Hepatocyte (in vitro differentiated cells): ENCODE measurements around the gene SLC35G6. TPM values are rescaled to one million over a fixed set of nuclear protein-coding genes. Genes with fewer than 3 reads are reported as not detected.

Experiments used
- DNase-seq: peaks from one replicate; pipeline ENCODE4 v3.0.0-alpha.2; 2016; ENCODE audit warnings: low spot score
- H2AFZ ChIP-seq: fragments of 200-600 bp; sonication (generic); 2 replicates; pipeline ENCODE4 v1.6.0; 2016; ENCODE audit warnings: antibody characterized with exemption, mild to moderate bottlenecking
- H3K27ac ChIP-seq: fragments of 200-600 bp; sonication (generic); 2 replicates; pipeline ENCODE4 v1.5.1; 2016; ENCODE audit warnings: mild to moderate bottlenecking
- H3K27me3 ChIP-seq: fragments of 200-600 bp; sonication (generic); 2 replicates; pipeline ENCODE4 v1.6.1; 2016
- H3K36me3 ChIP-seq: fragments of 200-600 bp; sonication (generic); replicated peaks from 2 replicates; pipeline ENCODE4 v1.5.1; 2016; ENCODE audit warnings: low read depth; ENCODE audit not compliant: insufficient read depth
- H3K4me1 ChIP-seq: fragments of 200-600 bp; sonication (generic); 2 replicates; pipeline ENCODE4 v1.5.1; 2016; ENCODE audit warnings: mild to moderate bottlenecking, moderate library complexity; ENCODE audit not compliant: insufficient read depth
- H3K4me2 ChIP-seq: fragments of 200-600 bp; sonication (generic); 2 replicates; pipeline ENCODE4 v1.6.0; 2016
- H3K4me3 ChIP-seq: fragments of 200-600 bp; sonication (generic); 2 replicates; pipeline ENCODE4 v1.5.1; 2016; ENCODE audit warnings: mild to moderate bottlenecking
- H3K79me2 ChIP-seq: fragments of 200-600 bp; sonication (generic); 2 replicates; pipeline ENCODE4 v1.6.0; 2017; ENCODE audit warnings: mild to moderate bottlenecking
- H3K9me2 ChIP-seq: fragments of 200-600 bp; sonication (generic); replicated peaks from 2 replicates; pipeline ENCODE4 v1.6.0; 2017; ENCODE audit warnings: mild to moderate bottlenecking; ENCODE audit not compliant: insufficient read depth
- H3K9me3 ChIP-seq: fragments of 200-600 bp; sonication (generic); 2 replicates; pipeline ENCODE4 v1.5.1; 2016; ENCODE audit warnings: low read depth, mild to moderate bottlenecking
- H4K20me1 ChIP-seq: fragments of 200-600 bp; sonication (generic); 2 replicates; pipeline ENCODE4 v1.6.0; 2016; ENCODE audit warnings: mild to moderate bottlenecking; ENCODE audit not compliant: insufficient read depth, poor library complexity, severe bottlenecking
- CTCF ChIP-seq: fragments of 200-600 bp; sonication (generic); IDR thresholded peaks from 2 replicates; pipeline ENCODE4 v1.5.1; 2016; ENCODE audit warnings: antibody characterized with exemption, mild to moderate bottlenecking; ENCODE audit not compliant: poor library complexity
- EZH2 ChIP-seq: fragments of 200-600 bp; sonication (generic); IDR thresholded peaks from 2 replicates; pipeline ENCODE4 v1.6.1; 2016; ENCODE audit warnings: antibody characterized with exemption, mild to moderate bottlenecking, borderline replicate concordance
- EZH2phosphoT487 ChIP-seq: fragments of 200-600 bp; sonication (generic); IDR thresholded peaks from one replicate; pipeline ENCODE4 v1.6.1; 2018; ENCODE audit warnings: antibody characterized with exemption, mild to moderate bottlenecking, low read depth, moderate library complexity; ENCODE audit not compliant: unreplicated experiment, severe bottlenecking
- WGBS: methylation state at CpG from one replicate; pipeline ENCODE4 v1.1.6; 2016; ENCODE audit warnings: low lambda C conversion rate; ENCODE audit errors: missing lambda C conversion rate; 5-methylcytosine and 5-hydroxymethylcytosine counted together
- polyA plus RNA-seq: library from polyadenylated mRNA; unstranded; fragments of >200 nt; fragmentation: Nextera tagmentation; extraction: Ambion mirVana; gene quantifications from 2 replicates; pipeline ENCODE4 v1.2.1, GENCODE V29; 2016
- total RNA-seq: library from RNA; depleted of rRNA; stranded (reverse); fragments of >200 nt; gene quantifications from 2 replicates; pipeline ENCODE4 v1.2.3, GENCODE V29; 2014

Gene SLC35G6
- total and polyA plus RNA-seq, 2 experiments from 2014 or later: 0.30 TPM; not detected in 1

- no peak for DNase-seq
- TF ChIP-seq EZH2 (no peak), EZH2phosphoT487 (no peak), CTCF (no peak)
- Histone ChIP-seq H3K4me2 (peak overlapping the region; percentile 94), H3K36me3 (no peaks in the 10 kb centered on the region), H3K9me3 (no peaks in the 10 kb centered on the region), H3K27ac (peak overlapping the region; percentile 100), H2AFZ (no peak overlapping the region), H4K20me1 (peaks cover 34% of the 10 kb centered on the region), H3K4me1 (peaks cover 45% of the 10 kb centered on the region), H3K27me3 (no peaks in the 10 kb centered on the region), H3K4me3 (no peak overlapping the region), H3K9me2 (no peaks in the 10 kb centered on the region), H3K79me2 (peaks cover 89% of the 10 kb centered on the region)
- WGBS: 88% methylated on average over 5 of the region's 5 CpGs
Measured at GRCh38 chr17:7476951-7477350, 4.3 kb upstream of the SLC35G6 start.

GRCh38 chr17:7477392-7478275, 3.6 kb upstream of the SLC35G6 start:
- peak; percentile 91 for DNase-seq
- H3K27ac ChIP-seq: peak overlapping the region; percentile 100
- peaks cover 34% of the 10 kb centered on the region for H4K20me1 ChIP-seq
- H3K9me3 ChIP-seq: no peaks in the 10 kb centered on the region
- no peak overlapping the region for H2AFZ ChIP-seq
- H3K4me3 ChIP-seq: peak overlapping the region; percentile 97
- 17% methylated on average over 25 of the region's 26 CpGs for WGBS
- no peaks in the 10 kb centered on the region for H3K9me2 ChIP-seq
- H3K36me3 ChIP-seq: no peaks in the 10 kb centered on the region
- H3K4me1 ChIP-seq: peaks cover 51% of the 10 kb centered on the region
- H3K79me2 ChIP-seq: peaks cover 86% of the 10 kb centered on the region
- TF ChIP-seq EZH2phosphoT487 (no peak), EZH2 (no peak), CTCF (no peak)
- peak overlapping the region; percentile 94 for H3K4me2 ChIP-seq
- H3K27me3 ChIP-seq: no peaks in the 10 kb centered on the region

GRCh38 chr17:7478276-7479212, 2.7 kb upstream of the SLC35G6 start:
- H4K20me1 ChIP-seq: peaks cover 30% of the 10 kb centered on the region
- no peaks in the 10 kb centered on the region for H3K36me3 ChIP-seq
- H3K9me3 ChIP-seq: no peaks in the 10 kb centered on the region
- no peaks in the 10 kb centered on the region for H3K9me2 ChIP-seq
- H3K4me1 ChIP-seq: peaks cover 56% of the 10 kb centered on the region
- no peaks in the 10 kb centered on the region for H3K27me3 ChIP-seq
- TF ChIP-seq EZH2: no peak
- no peak for TF ChIP-seq CTCF
- TF ChIP-seq EZH2phosphoT487: no peak
- 42% methylated on average over 21 of the region's 40 CpGs for WGBS
- peaks cover 78% of the 10 kb centered on the region for H3K79me2 ChIP-seq
- peak overlapping the region; percentile 94 for H3K4me2 ChIP-seq
- peak; percentile 85 for DNase-seq
- peak overlapping the region; percentile 100 for H3K27ac ChIP-seq
- peak overlapping the region; percentile 97 for H3K4me3 ChIP-seq
- peak overlapping the region; percentile 41 for H2AFZ ChIP-seq
